Psoas muscle (tissue), 8 donors: Measurements from ENCODE around the gene GRIP2. TPM values are rescaled to one million over a fixed set of nuclear protein-coding genes. Genes with fewer than 3 reads are reported as not detected.

Experiments
- ATAC-seq, 4 donors: fragments of 200-7000 bp; cut with Tn5 transposase; one replicate each; pipeline ENCODE4 v1.9.1; 2020; ENCODE audit warnings: moderate library complexity in 3 of 4, mild to moderate bottlenecking in 2 of 4
- DNase-seq, 2 donors: peaks; one replicate each; pipeline ENCODE4 v3.0.0-alpha.2; 2020
- H3K27ac ChIP-seq: fragments of 200-600 bp; one replicate; pipeline ENCODE4 v1.8.0; 2022
- H3K27me3 ChIP-seq, 3 donors: fragments of 200-600 bp in 1 of 3; one replicate each; pipeline versions ENCODE4 v1.6.1 to v1.8.0; 2013 to 2022; ENCODE audit warnings: low read length in 2 of 3, mild to moderate bottlenecking in 2 of 3, moderate library complexity in 1 of 3; ENCODE audit not compliant: insufficient read depth in 3 of 3
- H3K36me3 ChIP-seq, 2 donors: fragments of 200-600 bp in 1 of 2; one replicate each; pipeline versions ENCODE4 v1.6.1 to v1.8.0; 2013 to 2022; ENCODE audit warnings: low read depth in 1 of 2, mild to moderate bottlenecking in 1 of 2, moderate library complexity in 1 of 2; ENCODE audit not compliant: insufficient read depth in 1 of 2
- H3K4me1 ChIP-seq: fragments of 200-600 bp; one replicate; pipeline ENCODE4 v1.8.0; 2022
- H3K4me3 ChIP-seq: fragments of 200-600 bp; one replicate; pipeline ENCODE4 v1.8.0; 2022; ENCODE audit warnings: mild to moderate bottlenecking
- H3K9me3 ChIP-seq: fragments of 200-600 bp; one replicate; pipeline ENCODE4 v1.8.0; 2022
- CTCF ChIP-seq: fragments of 200-600 bp; IDR thresholded peaks from one replicate; pipeline ENCODE4 v1.8.0; 2022; ENCODE audit warnings: antibody characterized with exemption
- WGBS, 3 donors: extraction: QIAGEN DNeasy Blood & Tissue Kit; methylation state at CpG; one replicate each; pipeline versions ENCODE4 v1.1.6 to v1.1.7; 2013; 5-methylcytosine and 5-hydroxymethylcytosine counted together
- intact Hi-C, 2 donors: fragments of 100-400 bp; cut with DNase I; formaldehyde crosslinking; loops; one replicate each; pipeline versions ENCODE4 v1.11.0 to v1.14.2; 2022
- polyA plus RNA-seq, 3 donors: library from polyadenylated mRNA; stranded (reverse); fragments of 200-250 nt; gene quantifications; one replicate each; pipeline ENCODE4 v1.2.3, GENCODE V29; 2013
- total RNA-seq, 4 donors: library from RNA; stranded (reverse); fragmentation: NEBNext Ultra II Directional in 2 of 4; extraction: Animal tissue kit (Norgen Biotek cat#: 25700) in 2 of 4; gene quantifications; one replicate each; pipeline versions ENCODE4 v1.2.1 to v1.2.4, GENCODE V29; 2021 to 2023
- donor health status: healthy with polysubstance abuse.
- donor health status: DM: no; HTN: no; CAD: no; lungs with moderate emphysema.
- donor health status: Bipolar disorder and iron deficiency.
- donor health status: healthy.
- donor health status: DM: yes; HTN: yes; CAD: no.
- donor health status: DM: no; HTN: no; CAD: no.
- donor health status: DM: no; HTN: no; CAD: no.
- donor health status: DM: yes; HTN: yes; CAD: no.

The GRIP2 gene
- total and polyA plus RNA-seq, 7 donors, result 2.2 to 37.4 (median 24.9) TPM

DNA sequence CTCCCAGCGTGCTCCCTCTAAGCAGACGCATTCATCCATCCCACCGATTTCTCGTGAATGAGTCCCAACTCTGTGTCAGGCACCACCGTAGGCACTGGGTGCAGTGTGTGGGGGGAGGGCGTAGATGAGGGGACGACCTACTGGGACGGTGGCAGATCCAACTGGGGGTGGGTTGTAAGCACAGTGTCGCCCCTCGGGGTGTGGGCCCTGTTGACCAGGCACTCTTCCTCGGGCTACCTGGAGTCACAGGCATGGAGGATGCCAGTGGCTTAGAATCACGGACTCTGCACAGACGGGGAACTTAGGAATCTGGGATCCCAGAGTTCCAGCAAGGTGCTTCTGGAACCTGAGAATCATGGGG lies 71.5 kb downstream of the GRIP2 start:
- no peak overlapping the region for H3K27ac ChIP-seq
- intact Hi-C loops, result loop anchor here (1.0 to 10.0 kb wide), 4 partner anchors 207 to 574 kb away; no protein-coding TSS in a partner anchor
- ATAC-seq (no peak), DNase-seq (no peak)
- WGBS, 3 donors, result 90 to 93% (median 92%) methylated on average over 13 of the region's 13 CpGs
- no peaks in the 10 kb centered on the region for H3K27me3 ChIP-seq
- H3K36me3 ChIP-seq, result peaks cover 0 to 88% of the 10 kb centered on the region in 2 donors
- no peak overlapping the region for H3K4me3 ChIP-seq
- H3K4me1 ChIP-seq, result peaks cover 11% of the 10 kb centered on the region
- no peaks in the 10 kb centered on the region for H3K9me3 ChIP-seq
- TF ChIP-seq CTCF, result no peak

DNA sequence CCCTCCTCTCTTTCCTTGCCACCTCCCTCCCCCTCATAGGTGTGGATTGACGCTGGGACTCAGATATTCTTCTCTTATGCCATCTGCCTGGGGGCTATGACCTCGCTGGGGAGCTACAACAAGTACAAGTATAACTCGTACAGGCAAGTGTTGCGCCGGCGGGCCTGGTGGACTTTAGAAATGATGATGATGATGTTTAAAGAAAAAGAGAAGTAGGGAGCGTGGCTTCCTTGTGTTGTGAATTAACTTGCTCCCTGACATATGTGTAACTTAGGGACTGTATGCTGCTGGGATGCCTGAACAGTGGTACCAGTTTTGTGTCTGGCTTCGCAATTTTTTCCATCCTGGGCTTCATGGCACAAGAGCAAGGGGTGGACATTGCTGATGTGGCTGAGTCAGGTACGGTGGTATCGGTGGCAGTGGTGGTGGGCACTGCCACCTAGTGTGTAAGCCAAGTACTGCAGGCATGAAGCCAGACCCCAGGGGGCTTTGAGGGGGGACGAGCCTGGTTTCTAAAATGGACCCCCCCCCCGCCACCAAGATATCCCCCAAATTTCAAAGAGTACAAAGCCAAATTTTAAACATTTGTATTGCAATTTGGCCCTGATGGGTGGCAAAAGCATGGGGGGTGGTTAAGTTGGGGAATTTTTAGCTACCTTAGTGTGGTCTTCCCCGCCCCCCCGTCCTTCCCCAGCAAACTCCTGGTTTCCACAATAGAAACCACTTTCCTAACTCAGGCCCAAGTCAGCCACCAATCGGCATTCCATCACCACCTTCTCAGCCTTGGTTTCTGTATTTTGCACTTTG lies 72.1 kb downstream of the GRIP2 start:
- Histone ChIP-seq H3K27ac (no peak overlapping the region), H3K9me3 (no peaks in the 10 kb centered on the region), H3K27me3 (no peaks in the 10 kb centered on the region), H3K36me3 (peaks cover 0 to 90% of the 10 kb centered on the region in 2 donors), H3K4me1 (peaks cover 8% of the 10 kb centered on the region), H3K4me3 (no peak overlapping the region)
- DNase-seq (no peak), ATAC-seq (peak; percentile 64 to 84 (median 72))
- peak; percentile 86 for TF ChIP-seq CTCF
- intact Hi-C loops, result loop anchor here (1.0 to 10.0 kb wide), 4 partner anchors 207 to 573 kb away; no protein-coding TSS in a partner anchor
- 63 to 68% (median 64%) methylated on average over 15 of the region's 15 CpGs for WGBS, 3 donors

GRCh38 chr3:14466179-14466903 lies 73.8 kb downstream of the GRIP2 start:
- no peak for DNase-seq
- ATAC-seq, result no peak
- Histone ChIP-seq H3K9me3 (no peaks in the 10 kb centered on the region), H3K27me3 (no peaks in the 10 kb centered on the region), H3K36me3 (peaks cover 0 to 89% of the 10 kb centered on the region in 2 donors), H3K27ac (no peak overlapping the region), H3K4me3 (no peak overlapping the region), H3K4me1 (peaks cover 3% of the 10 kb centered on the region)
- intact Hi-C loops, result loop anchor here in 1 of 2 donors (10.0 kb wide), 1 partner anchor 572 kb away; no protein-coding TSS in a partner anchor
- 96% methylated on average over 22 to 23 of the region's 23 CpGs for WGBS, 3 donors
- TF ChIP-seq CTCF, result no peak

- WGBS, 3 donors, result 93 to 94% (median 94%) methylated on average over 3 of the region's 3 CpGs
- no peak for TF ChIP-seq CTCF
Measured at GRCh38 chr3:14465425-14465824, 74.7 kb downstream of the GRIP2 start.

More at GRCh38 chr3:14465425-14465824, 74.7 kb downstream of the GRIP2 start:
- ATAC-seq (no peak), DNase-seq (no peak)
- Histone ChIP-seq H3K4me1 (peaks cover 13% of the 10 kb centered on the region), H3K36me3 (peaks cover 0 to 90% of the 10 kb centered on the region in 2 donors), H3K9me3 (no peaks in the 10 kb centered on the region), H3K27me3 (no peaks in the 10 kb centered on the region), H3K4me3 (no peak overlapping the region), H3K27ac (no peak overlapping the region)
- intact Hi-C loops, result loop anchor here in 1 of 2 donors (2.0 to 10.0 kb wide), 2 partner anchors 203 to 571 kb away; no protein-coding TSS in a partner anchor
